ENCODE measurements around the gene ACP4.
"Not testable (repeated sequence)": the region's sequence is repeated elsewhere in the genome, so short reads cannot be mapped to it uniquely, and the experiment has no call there.

ACP4 gene

DNA sequence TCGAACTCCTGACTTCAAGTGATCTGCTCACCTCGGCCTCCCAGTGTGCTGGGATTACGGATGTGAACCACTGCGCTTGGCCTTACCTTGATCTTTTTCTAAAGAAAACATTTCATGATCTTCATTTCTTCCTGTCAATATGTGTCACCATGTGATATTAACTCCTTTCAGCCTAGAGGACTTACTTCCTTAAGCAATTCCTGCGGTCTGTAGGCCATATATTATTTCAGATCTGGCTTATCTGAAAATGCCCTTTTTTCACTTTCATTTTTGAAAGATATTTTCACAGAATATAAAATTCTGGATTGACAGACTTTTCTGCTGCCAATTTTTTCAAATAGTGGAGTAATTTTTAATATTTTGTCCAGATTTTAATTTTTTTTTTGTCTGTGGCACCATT is 21.9 kb upstream of the ACP4 start:
- H3K9me3 ChIP-seq (ENCODE audit: severe bottlenecking) = no peaks in the 10 kb centered on the region
- no peak overlapping the region for H3K27ac ChIP-seq
- no peak overlapping the region for H3K4me3 ChIP-seq (ENCODE audit: low read depth, low read length)
- DNase-seq = no peak
- no peaks in the 10 kb centered on the region for H3K27me3 ChIP-seq (ENCODE audit: insufficient read depth, low read depth, severe bottlenecking)
- no peaks in the 10 kb centered on the region for H3K36me3 ChIP-seq
- TF ChIP-seq, protein P1, sequence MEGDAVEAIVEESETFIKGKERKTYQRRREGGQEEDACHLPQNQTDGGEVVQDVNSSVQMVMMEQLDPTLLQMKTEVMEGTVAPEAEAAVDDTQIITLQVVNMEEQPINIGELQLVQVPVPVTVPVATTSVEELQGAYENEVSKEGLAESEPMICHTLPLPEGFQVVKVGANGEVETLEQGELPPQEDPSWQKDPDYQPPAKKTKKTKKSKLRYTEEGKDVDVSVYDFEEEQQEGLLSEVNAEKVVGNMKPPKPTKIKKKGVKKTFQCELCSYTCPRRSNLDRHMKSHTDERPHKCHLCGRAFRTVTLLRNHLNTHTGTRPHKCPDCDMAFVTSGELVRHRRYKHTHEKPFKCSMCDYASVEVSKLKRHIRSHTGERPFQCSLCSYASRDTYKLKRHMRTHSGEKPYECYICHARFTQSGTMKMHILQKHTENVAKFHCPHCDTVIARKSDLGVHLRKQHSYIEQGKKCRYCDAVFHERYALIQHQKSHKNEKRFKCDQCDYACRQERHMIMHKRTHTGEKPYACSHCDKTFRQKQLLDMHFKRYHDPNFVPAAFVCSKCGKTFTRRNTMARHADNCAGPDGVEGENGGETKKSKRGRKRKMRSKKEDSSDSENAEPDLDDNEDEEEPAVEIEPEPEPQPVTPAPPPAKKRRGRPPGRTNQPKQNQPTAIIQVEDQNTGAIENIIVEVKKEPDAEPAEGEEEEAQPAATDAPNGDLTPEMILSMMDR (IDR thresholded peaks at IDR 0.05; ENCODE audit: low read depth, low read length) = no peak

DNA sequence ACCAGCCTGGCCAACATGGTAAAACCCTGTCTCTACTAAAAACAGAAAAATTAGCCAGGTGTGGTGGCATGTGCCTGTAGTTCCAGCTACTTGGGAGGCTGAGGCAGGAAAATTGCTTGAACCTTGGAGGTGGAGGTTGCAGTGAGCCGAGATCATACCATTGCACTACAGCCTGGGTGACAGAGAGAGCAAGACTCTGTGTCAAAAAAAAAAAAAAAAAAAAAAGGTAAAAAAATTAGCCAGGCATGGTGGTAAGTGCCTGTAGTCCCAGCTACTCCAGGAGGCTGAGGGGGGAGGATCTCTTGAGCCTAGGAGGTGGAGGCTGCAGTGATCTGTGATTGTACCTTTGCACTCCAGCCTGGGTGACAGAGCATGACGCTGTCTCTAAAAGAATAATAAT is 20.1 kb upstream of the ACP4 start, which contains the start of gene GPR32:
GPR32 (plus strand) TSS at position 301 of the 400 bp plus-strand sequence. CDS start 137 bp downstream, outside the sequence.
- H3K9me3 ChIP-seq (ENCODE audit: severe bottlenecking); H3K27ac ChIP-seq: not testable (repeated sequence)

DNA sequence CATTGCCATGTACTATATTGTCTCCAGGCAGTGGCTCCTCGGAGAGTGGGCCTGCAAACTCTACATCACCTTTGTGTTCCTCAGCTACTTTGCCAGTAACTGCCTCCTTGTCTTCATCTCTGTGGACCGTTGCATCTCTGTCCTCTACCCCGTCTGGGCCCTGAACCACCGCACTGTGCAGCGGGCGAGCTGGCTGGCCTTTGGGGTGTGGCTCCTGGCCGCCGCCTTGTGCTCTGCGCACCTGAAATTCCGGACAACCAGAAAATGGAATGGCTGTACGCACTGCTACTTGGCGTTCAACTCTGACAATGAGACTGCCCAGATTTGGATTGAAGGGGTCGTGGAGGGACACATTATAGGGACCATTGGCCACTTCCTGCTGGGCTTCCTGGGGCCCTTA is 19.3 kb upstream of the ACP4 start:
- H3K9me3 ChIP-seq (ENCODE audit: severe bottlenecking) = no peaks in the 10 kb centered on the region
- H3K27me3 ChIP-seq (ENCODE audit: insufficient read depth, low read depth, severe bottlenecking) = no peaks in the 10 kb centered on the region
- H3K36me3 ChIP-seq = no peaks in the 10 kb centered on the region
- H3K4me3 ChIP-seq (ENCODE audit: low read depth, low read length) = no peak overlapping the region
- no peak for DNase-seq
- TF ChIP-seq, protein P1 (IDR thresholded peaks at IDR 0.05; ENCODE audit: low read depth, low read length) = no peak
- no peak overlapping the region for H3K27ac ChIP-seq

More for the DNA sequence above, 20.1 kb upstream of the ACP4 start, which contains the start of gene GPR32:
- not testable (repeated sequence) for H3K4me3 ChIP-seq (ENCODE audit: low read depth, low read length); H3K27me3 ChIP-seq (ENCODE audit: insufficient read depth, low read depth, severe bottlenecking); H3K36me3 ChIP-seq; DNase-seq

DNA sequence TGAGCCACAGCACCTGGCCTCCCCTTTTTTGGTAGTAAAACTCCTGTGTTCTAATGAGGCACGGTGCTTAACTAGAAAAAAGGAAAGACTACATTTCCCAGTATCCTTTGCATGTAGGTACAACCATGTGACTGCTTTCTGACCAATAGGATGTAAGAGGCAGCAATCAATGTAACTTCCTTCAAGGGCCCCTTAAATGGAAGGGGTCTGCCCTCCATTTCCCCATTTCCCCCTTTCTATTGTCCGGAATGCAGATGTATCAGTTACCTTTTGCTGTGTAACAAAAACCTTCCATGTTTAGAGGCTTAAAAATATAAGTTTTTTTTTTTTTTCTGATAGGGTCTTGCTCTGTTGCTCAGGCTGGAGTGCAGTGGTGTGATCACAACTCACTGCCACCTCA is 17.7 kb upstream of the ACP4 start:
- DNase-seq = no peak
- TF ChIP-seq, protein P1 (IDR thresholded peaks at IDR 0.05; ENCODE audit: low read depth, low read length) = no peak

DNA sequence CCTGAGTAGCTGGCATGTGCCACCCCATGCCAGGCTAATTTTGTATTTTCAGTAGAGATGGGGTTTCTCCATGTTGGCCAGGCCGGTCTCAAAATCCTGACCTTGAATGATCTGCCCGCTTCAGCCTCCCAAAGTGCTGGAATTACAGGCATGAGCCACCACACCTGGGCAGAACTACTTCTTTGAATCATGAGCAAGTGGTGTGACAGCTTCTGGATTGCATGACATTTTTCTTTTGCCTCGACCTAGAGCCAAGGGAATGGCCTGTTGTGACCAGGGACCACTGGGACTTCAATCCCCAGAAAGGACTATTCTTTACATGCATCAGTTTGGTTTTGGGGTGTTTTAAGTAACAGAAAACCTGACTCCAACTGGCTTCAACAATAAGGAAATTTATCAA is 17.3 kb upstream of the ACP4 start:
- not testable (repeated sequence) for DNase-seq; H3K27ac ChIP-seq; H3K4me3 ChIP-seq (ENCODE audit: low read depth, low read length); H3K9me3 ChIP-seq (ENCODE audit: severe bottlenecking); H3K36me3 ChIP-seq
- peaks cover 15% of the 10 kb centered on the region for H3K27me3 ChIP-seq (ENCODE audit: insufficient read depth, low read depth, severe bottlenecking)

More for the DNA sequence above, 17.7 kb upstream of the ACP4 start:
- Histone ChIP-seq H3K9me3 (ENCODE audit: severe bottlenecking) (peaks cover 7% of the 10 kb centered on the region), H3K27ac (no peak overlapping the region), H3K4me3 (ENCODE audit: low read depth, low read length) (no peak overlapping the region), H3K27me3 (ENCODE audit: insufficient read depth, low read depth, severe bottlenecking) (peaks cover 11% of the 10 kb centered on the region), H3K36me3 (no peaks in the 10 kb centered on the region)

DNA sequence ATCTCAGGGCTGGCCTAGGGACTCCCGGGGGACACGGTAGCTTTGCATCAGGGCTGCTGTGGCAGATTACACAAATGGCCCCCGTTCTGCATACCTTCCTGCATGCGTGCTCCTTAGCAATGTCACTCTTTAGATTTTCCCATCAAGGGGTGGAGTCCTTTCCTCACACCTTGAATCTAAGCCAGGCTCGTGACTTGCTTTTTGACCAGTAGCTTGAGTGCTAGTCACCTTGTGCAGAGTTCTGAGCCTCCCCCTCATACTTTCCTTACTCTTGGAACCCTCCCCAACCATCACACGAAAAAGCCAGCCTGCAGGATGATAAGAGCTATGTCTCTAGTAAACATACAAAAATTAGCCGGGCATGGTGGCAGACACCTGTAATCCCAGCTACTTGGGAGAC is 16.8 kb upstream of the ACP4 start:
- H3K9me3 ChIP-seq (ENCODE audit: severe bottlenecking); H3K4me3 ChIP-seq (ENCODE audit: low read depth, low read length); DNase-seq; H3K27ac ChIP-seq; H3K36me3 ChIP-seq: not testable (repeated sequence)
- peaks cover 21% of the 10 kb centered on the region for H3K27me3 ChIP-seq (ENCODE audit: insufficient read depth, low read depth, severe bottlenecking)

DNA sequence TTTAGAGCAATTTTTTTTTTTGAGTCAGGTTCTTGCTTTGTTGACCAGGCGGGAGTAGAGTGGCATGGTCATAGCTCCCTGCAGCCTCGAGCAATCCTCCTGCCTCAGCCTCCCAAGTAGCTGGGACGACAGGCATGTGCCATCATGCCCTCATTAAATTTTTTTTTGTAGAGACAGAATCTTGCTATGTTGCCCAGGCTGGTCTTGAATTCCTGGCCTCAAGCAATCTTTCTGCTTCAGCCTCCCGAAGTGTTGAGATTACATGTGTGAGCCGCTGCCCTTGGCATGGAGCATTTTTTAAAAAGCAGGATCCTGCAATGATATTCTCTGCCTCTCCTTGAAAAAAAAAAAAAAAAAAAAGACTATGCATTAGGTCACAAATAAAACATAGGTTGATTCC is 14.1 kb upstream of the ACP4 start:
- H3K36me3 ChIP-seq = no peaks in the 10 kb centered on the region
- H3K9me3 ChIP-seq (ENCODE audit: severe bottlenecking) = peaks cover 7% of the 10 kb centered on the region
- peaks cover 47% of the 10 kb centered on the region for H3K27me3 ChIP-seq (ENCODE audit: insufficient read depth, low read depth, severe bottlenecking)
- TF ChIP-seq, protein P1 (IDR thresholded peaks at IDR 0.05; ENCODE audit: low read depth, low read length) = no peak
- H3K4me3 ChIP-seq (ENCODE audit: low read depth, low read length) = no peak overlapping the region
- H3K27ac ChIP-seq = no peak overlapping the region
- DNase-seq = no peak
